Body of pancreas (tissue), 4 donors: ENCODE results near the gene COL23A1. TPM values are rescaled to one million over a fixed set of nuclear protein-coding genes. Genes with fewer than 3 reads are reported as not detected.
A peak's percentile ranks its signal among the peaks of the same experiment; 100 is the strongest.

Experiments
- ATAC-seq: fragments of 150-250 bp; one replicate; pipeline ENCODE4 v1.9.1; 2016
- DNase-seq, 4 donors: peaks; one replicate each; pipeline ENCODE4 v3.0.0-alpha.2; 2019
- H3K27ac ChIP-seq, 4 donors: fragments of 200-600 bp; sonication (generic); 1 replicate in 3 of 4; 2 replicates in 1 of 4; pipeline versions ENCODE4 v1.5.1 to v1.6.1; 2016 to 2019; ENCODE audit warnings: mild to moderate bottlenecking in 1 of 4, mixed read lengths in 1 of 4, moderate library complexity in 1 of 4
- H3K27me3 ChIP-seq, 2 donors: fragments of 200-600 bp; sonication (generic); one replicate each; pipeline ENCODE4 v1.6.0; 2016; ENCODE audit warnings: mild to moderate bottlenecking in 1 of 2
- H3K36me3 ChIP-seq, 2 donors: fragments of 200-600 bp; sonication (generic); replicated peaks in 1 of 2; 2 replicates each; pipeline ENCODE4 v1.5.1; 2016; ENCODE audit warnings: low read depth in 2 of 2; ENCODE audit not compliant: insufficient read depth in 1 of 2
- H3K4me1 ChIP-seq: fragments of 200-600 bp; sonication (generic); one replicate; pipeline ENCODE4 v1.6.0; 2016
- H3K4me3 ChIP-seq, 2 donors: fragments of 200-600 bp; sonication (generic); 1 replicate in 1 of 2; 2 replicates in 1 of 2; pipeline ENCODE4 v1.5.1; 2016 to 2019
- H3K9me3 ChIP-seq, 3 donors: fragments of 200-600 bp; sonication (generic); 1 replicate in 2 of 3; 2 replicates in 1 of 3; pipeline ENCODE4 v1.5.1; 2016
- POLR2A ChIP-seq, 3 donors: fragments of 450-650 bp; IDR thresholded peaks; one replicate each; pipeline ENCODE4 v1.6.1; 2016; ENCODE audit warnings: antibody characterized with exemption in 3 of 3, mild to moderate bottlenecking in 2 of 3
- WGBS, 2 donors: methylation state at CpG; one replicate each; pipeline ENCODE4 v1.1.5; 2017; 5-methylcytosine and 5-hydroxymethylcytosine counted together
- intact Hi-C: fragments of 100-400 bp; cut with DNase I; formaldehyde crosslinking; loops from one replicate; pipeline ENCODE4 v1.15.1; 2023
- total RNA-seq, 2 donors: library from RNA; depleted of rRNA; stranded (reverse); fragments of >200 nt; gene quantifications; one replicate each; pipeline ENCODE4 v1.1.0, GENCODE V29; 2016
- TF ChIP-seq, protein P1 (sequence below), 7 experiments: fragments of 450-650 bp in 4 of 7; fragments of 200-600 bp in 3 of 7; sonication (generic) in 3 of 7; IDR thresholded peaks; one replicate each; pipeline ENCODE4 v1.5.1; 2016 to 2019; ENCODE audit warnings: antibody characterized with exemption in 7 of 7

The COL23A1 gene
- total RNA-seq, 2 donors from 2014 or later, result not detected

DNA sequence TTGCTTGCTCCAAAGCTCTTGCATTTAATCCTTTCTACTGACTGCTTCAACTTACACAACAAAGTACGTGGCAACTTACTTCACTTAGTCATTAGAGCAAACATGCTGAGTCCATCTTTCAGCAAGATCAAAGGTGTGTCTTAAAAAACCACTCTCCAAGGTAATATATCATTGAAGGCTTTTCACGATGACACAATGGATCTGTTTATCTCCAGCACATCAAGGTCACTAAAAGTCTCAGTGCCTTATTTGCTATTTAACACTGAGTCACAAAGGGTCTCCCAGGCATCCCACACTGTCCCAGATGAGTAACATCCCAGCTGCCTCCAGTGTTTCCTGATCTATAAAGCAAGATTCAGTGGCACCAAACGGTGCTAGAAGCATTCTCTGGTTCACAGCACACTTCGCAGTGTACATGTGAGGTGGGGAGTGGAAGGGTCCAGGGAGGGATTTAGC is 40.3 kb upstream of the COL23A1 start:
- no peak for TF ChIP-seq POLR2A (IDR thresholded peaks at IDR 0.05)
- TF ChIP-seq, protein P1, sequence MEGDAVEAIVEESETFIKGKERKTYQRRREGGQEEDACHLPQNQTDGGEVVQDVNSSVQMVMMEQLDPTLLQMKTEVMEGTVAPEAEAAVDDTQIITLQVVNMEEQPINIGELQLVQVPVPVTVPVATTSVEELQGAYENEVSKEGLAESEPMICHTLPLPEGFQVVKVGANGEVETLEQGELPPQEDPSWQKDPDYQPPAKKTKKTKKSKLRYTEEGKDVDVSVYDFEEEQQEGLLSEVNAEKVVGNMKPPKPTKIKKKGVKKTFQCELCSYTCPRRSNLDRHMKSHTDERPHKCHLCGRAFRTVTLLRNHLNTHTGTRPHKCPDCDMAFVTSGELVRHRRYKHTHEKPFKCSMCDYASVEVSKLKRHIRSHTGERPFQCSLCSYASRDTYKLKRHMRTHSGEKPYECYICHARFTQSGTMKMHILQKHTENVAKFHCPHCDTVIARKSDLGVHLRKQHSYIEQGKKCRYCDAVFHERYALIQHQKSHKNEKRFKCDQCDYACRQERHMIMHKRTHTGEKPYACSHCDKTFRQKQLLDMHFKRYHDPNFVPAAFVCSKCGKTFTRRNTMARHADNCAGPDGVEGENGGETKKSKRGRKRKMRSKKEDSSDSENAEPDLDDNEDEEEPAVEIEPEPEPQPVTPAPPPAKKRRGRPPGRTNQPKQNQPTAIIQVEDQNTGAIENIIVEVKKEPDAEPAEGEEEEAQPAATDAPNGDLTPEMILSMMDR (IDR thresholded peaks at IDR 0.05), result no peak
- peaks cover 5% of the 10 kb centered on the region for H3K4me1 ChIP-seq
- no peaks in the 10 kb centered on the region for H3K9me3 ChIP-seq
- ATAC-seq (no peak), DNase-seq (no peak)
- no peaks in the 10 kb centered on the region for H3K27me3 ChIP-seq
- no peaks in the 10 kb centered on the region for H3K36me3 ChIP-seq
- H3K4me3 ChIP-seq, result no peak overlapping the region
- WGBS, 2 donors, result 35 to 42% methylated on average over 4 of the region's 4 CpGs
- intact Hi-C loops, result no loop called here
- H3K27ac ChIP-seq, result no peak overlapping the region

DNA sequence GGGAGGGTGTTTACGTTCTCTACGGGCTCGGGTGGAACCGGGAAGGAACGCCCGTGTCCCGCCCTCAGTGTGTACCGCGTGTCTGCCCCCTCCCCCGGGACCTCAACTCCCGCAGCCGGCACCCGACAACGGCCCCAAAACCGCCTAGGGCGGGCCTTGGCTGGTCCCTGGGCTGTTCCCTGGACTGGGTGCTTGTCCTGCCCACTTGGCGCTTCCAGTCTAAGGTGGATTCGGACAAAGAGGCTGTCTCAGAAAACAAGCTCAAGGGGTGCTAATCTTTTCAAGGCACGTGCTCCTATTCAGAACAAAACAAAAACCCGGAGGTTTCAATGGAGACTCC is 37.0 kb upstream of the COL23A1 start:
- H3K4me3 ChIP-seq, result peak overlapping the region in 1 of 2 donors; percentile 78
- ATAC-seq (no peak), DNase-seq (no peak)
- TF ChIP-seq POLR2A (IDR thresholded peaks at IDR 0.05), result no peak
- TF ChIP-seq, protein P1 (IDR thresholded peaks at IDR 0.05), result no peak
- no peaks in the 10 kb centered on the region for H3K27me3 ChIP-seq
- WGBS, 2 donors, result 4 to 5% methylated on average over 7 to 20 of the region's 20 CpGs
- H3K9me3 ChIP-seq, result no peaks in the 10 kb centered on the region
- peaks cover 3 to 5% of the 10 kb centered on the region in 2 donors for H3K36me3 ChIP-seq
- peaks cover 25% of the 10 kb centered on the region for H3K4me1 ChIP-seq
- intact Hi-C loops, result no loop called here
- H3K27ac ChIP-seq, result peak overlapping the region; percentile 84 to 97 (median 94)

DNA sequence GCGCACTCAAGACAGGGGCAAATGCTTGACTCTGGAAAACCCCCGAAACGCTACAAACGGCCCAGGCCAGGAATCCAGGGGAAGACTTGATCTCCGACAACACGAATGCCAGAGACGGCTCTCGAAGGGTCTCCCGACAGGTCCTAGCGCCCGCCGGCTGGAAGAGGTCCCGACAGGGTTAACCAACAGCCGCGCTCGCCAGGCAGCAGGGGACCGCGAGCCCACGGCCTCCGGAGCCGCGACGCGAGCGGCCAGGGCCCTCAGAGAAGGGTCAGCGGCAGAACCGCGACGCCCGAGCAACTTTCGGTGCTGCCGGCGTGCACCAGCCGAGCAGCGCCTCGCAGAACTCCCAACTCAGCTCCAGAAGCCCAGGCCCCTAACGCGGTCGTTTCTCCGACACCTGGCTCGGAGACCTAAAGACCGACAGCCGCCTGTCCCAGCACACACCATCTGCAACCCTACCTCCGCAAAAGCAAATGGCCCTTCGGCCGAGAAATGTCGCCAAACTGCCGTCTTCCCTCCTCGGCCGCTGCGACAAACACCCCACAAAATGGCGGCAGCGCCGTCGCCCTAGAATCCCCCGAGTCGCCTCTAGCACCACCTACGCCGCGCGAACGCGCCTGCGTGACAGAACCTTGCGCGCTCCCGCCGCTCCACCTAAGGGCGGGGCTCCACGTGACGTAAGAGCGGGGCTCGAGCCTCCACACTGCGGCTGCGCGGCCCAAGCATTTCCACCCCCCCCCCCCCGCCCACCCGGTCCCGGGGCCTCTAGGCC is 36.5 kb upstream of the COL23A1 start, which contains the start of gene CLK4:
Gene CLK4 (minus strand): TSS at position 567 of the 775 bp plus-strand sequence. CDS start 3,634 bp downstream, outside the sequence.
- WGBS, 2 donors, result 0 to 1% methylated on average over 5 to 79 of the region's 79 CpGs
- intact Hi-C loops, result no loop called here
- peak; percentile 96 to 98 (median 96) for DNase-seq
- H3K27ac ChIP-seq, result peak within 1 kb of the TSS; percentile 84 to 97 (median 94)
- H3K9me3 ChIP-seq, result no peaks in the 10 kb centered on the region
- H3K36me3 ChIP-seq, result peaks cover 5 to 7% of the 10 kb centered on the region in 2 donors
- H3K27me3 ChIP-seq, result no peaks in the 10 kb centered on the region
- H3K4me3 ChIP-seq, result peak within 1 kb of the TSS; percentile 51 to 78
- H3K4me1 ChIP-seq, result peaks cover 25% of the 10 kb centered on the region
- peak; percentile 70 to 92 (median 90) for TF ChIP-seq POLR2A (IDR thresholded peaks at IDR 0.05)
- TF ChIP-seq, protein P1 (IDR thresholded peaks at IDR 0.05), result peak in 2 of 7 experiments; percentile 5 to 12
- peak; percentile 93 for ATAC-seq

DNA sequence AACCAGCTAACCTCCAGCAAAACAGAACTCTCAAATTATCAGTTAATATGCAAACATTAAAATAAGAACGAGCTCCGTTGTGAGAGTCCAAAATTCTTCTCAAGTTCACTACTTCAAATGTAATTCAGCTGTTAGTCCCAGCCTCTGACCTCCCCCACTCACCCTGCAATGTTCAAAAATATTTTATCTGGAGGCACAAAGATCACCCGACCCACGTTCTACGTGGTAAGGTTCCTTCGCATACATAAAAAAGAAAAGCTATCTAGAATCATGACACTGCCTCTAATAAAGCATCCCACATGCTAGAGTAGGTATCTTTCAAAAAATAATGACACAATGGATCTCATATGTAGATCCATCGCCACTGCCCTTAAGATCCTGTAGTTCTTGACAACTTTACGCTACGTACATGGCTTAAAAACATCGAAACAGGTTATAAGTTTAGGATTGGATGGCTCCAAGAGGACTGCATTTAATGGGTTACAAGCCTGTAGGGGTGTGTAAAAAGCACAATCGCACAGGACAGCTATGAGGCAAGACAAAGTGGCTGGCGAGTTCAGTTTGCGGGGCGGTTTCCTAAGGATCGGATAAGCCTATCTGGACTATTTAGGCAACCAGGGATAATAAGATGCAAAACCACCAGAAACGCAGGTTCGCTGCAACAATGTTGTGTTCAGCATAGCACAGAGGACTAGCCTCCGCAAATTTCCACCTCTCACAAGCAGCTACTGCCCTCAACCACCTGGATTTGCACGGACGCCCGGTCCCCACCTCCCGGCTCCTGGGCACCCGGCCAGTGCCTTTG is 35.7 kb upstream of the COL23A1 start:
- H3K27me3 ChIP-seq, result no peaks in the 10 kb centered on the region
- H3K4me1 ChIP-seq, result peaks cover 25% of the 10 kb centered on the region
- DNase-seq (no peak), ATAC-seq (peak; percentile 22)
- WGBS, 2 donors, result 0% methylated on average over 15 to 23 of the region's 23 CpGs
- H3K4me3 ChIP-seq, result peak overlapping the region; percentile 51 to 78
- H3K27ac ChIP-seq, result peak overlapping the region; percentile 84 to 97 (median 94)
- H3K9me3 ChIP-seq, result no peaks in the 10 kb centered on the region
- peaks cover 5 to 7% of the 10 kb centered on the region in 2 donors for H3K36me3 ChIP-seq
- TF ChIP-seq, protein P1 (IDR thresholded peaks at IDR 0.05), result no peak
- no peak for TF ChIP-seq POLR2A (IDR thresholded peaks at IDR 0.05)
- intact Hi-C loops, result no loop called here
